CD4-positive, alpha-beta T cell treated with Interleukin-17A for 4 hours (primary cell): ENCODE results near the gene GOLGA6C.
"Not testable (repeated sequence)": the region's sequence is repeated elsewhere in the genome, so short reads cannot be mapped to it uniquely, and the experiment has no call there.

ENCODE experiments used
- DNase-seq: peaks from one replicate; pipeline ENCODE4 v3.0.0-alpha.2; 2020; ENCODE audit warnings: mixed read lengths

Gene GOLGA6C

DNA sequence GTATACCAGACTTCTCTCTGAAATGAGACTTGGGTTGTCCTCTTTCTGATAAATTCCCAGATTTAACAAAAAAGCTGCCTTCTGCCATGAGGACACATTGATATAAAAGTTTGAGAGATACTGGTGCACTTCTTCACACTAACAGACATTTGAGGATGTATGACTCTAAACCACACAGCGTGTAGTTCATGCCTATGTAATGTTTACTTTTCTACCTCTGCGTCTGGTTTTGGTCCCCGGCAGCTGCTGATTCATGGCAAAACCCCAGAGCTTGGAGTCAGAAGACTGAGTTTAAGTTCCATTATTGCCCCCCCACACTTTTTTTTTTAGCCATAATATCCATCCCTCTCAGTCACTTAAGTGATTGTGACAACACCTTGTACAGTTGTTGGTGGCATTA, 1.7 kb downstream of the GOLGA6C start:
- DNase-seq: not testable (repeated sequence)

DNA sequence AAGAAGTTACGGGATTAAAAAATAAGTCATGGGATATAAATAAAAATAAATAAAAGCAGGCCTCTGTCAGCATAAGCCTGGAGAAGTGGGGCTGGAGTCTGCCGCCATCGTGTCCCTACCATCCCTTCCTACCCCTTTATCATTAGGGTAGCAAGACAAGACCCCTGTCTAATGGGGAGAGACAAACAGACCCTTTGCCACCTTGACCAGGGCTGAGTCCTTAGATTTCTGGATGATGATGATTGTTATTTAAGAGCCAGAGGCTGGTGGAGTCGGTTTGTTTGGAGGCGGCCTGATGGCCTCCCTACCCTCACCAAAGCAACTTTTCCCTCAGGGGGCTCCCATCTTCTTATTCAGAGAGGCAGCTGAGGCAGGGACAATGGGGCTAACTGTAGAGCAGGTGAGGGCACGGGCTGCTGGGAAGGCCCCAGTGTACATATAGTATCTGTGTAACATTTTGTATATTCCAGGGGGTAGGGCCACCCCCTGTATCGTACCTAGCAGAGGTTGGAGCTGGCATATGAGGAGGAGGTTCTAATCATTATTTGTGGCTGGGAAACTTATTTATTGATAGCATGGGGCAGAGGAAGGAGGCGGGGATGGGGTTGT, 15.7 kb downstream of the GOLGA6C start:
- DNase-seq: not testable (repeated sequence)

DNA sequence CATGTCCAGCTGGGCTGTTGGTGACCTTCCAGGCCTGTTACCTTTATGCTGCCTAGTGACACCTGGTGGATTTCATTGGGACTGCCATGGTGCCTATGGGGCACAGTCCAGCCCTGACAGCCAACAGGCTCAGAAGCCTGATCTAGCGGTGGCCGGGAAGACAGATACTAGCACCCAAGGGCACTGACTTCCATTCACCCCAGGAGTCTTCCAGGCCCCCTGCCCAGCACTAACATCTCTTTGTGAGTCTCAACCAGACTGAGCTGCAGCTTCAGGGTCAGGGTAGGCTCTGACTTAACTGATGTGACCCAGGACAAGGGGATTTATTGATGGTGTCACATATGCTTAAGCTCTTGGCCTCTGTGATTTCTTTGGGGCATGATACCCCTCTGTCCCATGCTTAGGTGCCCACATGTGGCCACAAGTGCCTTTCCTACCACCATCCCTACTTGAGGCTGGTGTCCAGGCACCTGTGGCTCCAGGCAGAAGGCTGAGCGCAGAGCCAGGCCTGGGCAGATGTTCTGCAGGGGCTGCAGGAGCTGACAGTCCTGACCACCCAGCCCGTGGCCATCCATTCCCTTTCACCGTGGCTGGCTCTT, 16.5 kb downstream of the GOLGA6C start:
- DNase-seq: peak; percentile 27

DNA sequence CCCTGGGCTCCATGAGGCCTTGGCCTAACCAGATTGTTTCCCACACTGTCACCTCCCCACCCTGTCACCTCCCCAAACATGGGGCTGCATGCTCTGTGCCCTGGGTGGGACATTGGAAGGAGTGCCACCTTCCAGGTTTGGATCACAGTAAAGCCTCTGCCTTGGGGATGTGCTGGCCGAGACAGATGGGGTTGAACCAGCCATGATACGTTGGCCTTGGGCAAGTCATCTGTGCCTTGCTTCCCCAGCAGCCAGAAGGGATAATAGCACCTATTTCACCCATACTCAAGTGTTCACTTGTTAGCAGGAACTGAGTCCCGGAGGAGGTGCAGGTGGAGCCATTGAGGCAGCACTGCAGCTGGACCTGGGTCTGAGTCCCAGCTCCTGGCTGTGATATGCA, 17.5 kb downstream of the GOLGA6C start:
- not testable (repeated sequence) for DNase-seq

DNA sequence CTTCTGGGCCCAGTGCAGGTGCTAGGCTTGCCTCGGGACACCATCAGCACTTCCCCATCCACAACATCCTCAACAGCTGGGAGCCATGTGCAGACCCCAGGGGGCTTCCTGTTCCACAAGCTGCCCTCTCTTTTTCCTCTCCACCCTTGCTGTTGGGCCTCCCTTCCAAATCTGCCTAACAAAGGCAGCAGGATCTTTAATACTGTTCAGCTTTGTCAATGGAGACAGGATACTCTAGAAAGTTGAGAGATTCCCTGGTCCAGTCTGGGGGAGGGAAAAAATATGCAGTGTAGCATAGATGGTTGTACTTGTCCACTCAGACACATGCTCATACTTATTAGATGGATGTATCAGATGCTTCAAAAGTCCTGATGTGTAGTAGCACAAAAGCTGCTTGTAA, 20.4 kb downstream of the GOLGA6C start:
- not testable (repeated sequence) for DNase-seq

DNA sequence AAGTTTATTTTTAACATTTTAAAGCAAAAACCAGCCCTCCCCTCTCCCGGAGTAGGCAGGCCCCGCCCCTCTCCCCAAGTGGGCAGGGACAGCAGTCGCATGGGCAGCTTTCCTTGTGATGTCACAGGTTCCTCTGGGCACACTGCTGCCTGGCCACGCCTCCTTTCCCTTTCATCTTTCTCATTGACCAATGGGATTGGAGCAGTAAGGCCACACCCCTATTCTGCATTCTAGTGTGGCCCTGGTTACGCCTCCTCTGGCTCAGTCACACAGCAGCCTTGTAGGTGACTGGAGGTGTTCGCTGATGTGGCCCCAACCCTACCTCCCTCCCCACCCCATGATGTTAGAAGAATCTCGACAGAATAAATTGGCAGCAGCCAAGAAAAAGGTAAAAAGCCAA, 24.4 kb downstream of the GOLGA6C start, which contains the start of gene GOLGA6D:
TSS of gene GOLGA6D (plus strand) at position 264 of the 400 bp plus-strand sequence. CDS start at position 305, 41 bp downstream.
- not testable (repeated sequence) for DNase-seq

DNA sequence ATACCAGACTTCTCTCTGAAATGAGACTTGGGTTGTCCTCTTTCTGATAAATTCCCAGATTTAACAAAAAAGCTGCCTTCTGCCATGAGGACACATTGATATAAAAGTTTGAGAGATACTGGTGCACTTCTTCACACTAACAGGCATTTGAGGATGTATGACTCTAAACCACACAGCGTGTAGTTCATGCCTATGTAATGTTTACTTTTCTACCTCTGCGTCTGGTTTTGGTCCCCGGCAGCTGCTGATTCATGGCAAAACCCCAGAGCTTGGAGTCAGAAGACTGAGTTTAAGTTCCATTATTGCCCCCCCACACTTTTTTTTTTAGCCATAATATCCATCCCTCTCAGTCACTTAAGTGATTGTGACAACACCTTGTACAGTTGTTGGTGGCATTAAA, 26.0 kb downstream of the GOLGA6C start:
- DNase-seq: not testable (repeated sequence)

DNA sequence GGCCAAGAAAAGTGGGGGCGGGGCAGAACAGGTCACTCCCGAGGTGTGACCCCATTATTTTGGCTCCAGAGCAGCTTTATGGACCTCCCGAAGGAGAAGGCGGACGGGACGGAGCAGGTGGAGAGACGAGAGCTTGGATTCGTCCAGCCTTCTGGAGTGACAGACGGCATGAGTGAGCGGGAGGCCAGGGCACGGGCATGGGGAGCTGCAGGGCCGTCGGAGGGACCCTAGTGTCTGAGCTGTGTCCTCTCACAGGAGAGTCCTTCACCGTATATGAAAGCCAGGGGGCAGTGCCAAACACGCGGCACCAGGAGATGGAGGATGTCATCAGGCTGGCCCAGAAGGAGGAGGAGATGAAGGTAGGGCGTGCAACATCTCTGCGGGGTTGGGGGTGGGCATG, 35.5 kb downstream of the GOLGA6C start:
- DNase-seq: not testable (repeated sequence)

DNA sequence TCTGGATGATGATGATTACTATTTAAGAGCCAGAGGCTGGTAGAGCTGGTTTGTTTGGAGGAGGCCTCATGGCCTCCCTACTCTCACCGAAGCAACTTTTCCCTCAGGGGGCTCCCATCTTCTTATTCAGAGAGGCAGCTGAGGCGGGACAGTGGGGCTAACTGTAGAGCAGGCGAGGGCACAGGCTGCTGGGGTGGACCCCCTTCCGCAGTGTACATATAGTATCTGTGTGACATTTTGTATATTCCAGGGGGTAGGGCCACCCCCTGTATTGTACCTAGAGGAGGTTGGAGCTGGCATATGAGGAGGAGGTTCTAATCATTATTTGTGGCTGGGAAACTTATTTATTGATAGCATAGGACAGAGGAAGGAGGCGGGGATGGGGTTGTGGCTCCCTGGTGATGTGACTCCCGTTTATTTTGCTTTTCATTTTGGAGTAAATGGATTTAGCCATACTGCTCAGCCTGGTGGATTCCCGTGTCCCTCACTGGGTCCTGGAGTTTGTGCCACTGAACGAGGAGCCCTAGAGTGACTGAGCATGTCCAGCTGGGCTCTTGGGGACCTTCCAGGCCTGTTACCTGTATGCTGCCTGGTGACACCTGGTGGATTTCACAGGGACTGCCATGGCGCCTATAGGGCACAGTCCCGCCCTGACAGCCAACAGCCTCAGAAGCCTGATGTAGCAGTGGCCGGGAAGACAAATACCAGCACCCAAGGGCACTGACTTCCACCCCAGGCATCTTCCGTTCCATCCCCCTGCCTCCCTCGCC, 40.6 kb downstream of the GOLGA6C start:
- not testable (repeated sequence) for DNase-seq

DNA sequence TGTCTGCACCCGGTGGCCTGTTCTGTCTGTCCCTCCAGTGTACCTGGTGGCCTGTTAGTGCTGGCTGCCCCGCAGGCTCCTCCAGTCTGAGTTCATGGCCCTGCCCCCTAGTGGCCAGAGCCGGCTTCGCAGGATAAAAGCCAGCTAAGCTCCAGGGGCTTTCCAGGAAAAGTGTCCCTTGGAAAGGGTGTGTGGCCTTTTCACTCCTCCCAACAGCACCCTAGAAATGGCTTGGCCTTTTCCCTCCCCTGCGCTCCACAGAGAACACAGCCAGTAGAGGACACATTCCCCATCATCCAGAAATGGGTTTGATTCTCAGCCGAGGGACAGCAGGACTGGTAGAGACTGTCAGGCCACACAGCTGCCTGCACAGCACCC, 41.2 kb downstream of the GOLGA6C start:
- DNase-seq: peak; percentile 18

DNA sequence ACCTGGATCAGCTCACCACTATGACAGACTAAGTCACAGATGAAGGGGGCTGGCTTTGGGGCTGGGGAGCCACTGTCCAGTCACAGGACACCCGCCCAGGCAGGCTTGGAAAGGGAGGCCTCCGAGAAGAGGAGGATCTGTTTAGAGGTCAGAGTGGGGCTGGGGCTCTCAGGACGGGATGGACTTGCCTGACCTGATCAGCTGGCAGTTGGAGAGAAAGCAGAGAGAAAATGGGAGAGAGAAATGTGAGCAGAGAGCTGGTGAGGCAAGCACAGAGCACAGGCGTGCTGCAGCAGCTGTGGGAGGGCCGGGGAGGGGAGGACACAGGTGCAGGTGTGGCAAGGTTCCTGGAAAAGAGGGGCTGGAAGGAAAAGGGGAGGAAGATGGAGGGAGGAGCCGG, 41.9 kb downstream of the GOLGA6C start:
- not testable (repeated sequence) for DNase-seq

DNA sequence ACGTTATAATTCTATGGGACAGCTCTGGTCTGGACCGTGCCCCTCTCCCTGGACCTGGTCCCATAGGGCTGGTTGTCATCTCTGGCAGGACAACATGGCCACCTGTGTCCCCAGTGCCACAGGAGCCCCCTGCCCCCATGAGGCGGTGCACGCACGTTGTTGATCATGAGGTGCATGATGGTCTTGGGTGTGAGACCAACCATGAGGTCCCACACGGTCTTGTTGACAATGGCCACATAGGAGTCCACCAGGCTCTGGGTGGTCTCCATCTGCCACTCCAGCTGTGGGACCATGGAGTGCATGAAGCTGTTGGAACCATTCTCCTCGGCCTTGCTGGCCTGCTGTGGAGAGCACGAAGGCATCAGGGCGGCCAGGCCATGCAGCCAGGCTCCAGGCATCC, 44.2 kb downstream of the GOLGA6C start:
- no peak for DNase-seq

DNA sequence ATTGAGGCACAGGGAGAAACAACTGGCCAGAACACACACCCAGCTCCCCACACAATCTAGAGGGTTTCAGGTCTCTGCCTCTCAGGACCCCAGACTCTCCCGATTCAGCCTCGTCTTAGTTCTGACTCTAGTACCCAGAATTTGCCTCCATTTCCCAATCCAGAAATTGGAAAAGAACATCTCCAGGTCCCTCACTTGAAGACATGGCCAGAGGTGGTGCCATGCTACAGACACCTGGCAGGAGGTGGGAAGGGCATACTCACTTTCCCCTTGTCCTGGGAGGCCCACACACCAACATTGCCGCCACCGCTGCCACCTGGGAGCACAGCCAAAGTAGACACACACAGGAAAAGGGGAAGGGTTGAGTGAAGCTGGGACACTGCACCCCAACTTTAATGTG, 44.6 kb downstream of the GOLGA6C start:
- not testable (repeated sequence) for DNase-seq

DNA sequence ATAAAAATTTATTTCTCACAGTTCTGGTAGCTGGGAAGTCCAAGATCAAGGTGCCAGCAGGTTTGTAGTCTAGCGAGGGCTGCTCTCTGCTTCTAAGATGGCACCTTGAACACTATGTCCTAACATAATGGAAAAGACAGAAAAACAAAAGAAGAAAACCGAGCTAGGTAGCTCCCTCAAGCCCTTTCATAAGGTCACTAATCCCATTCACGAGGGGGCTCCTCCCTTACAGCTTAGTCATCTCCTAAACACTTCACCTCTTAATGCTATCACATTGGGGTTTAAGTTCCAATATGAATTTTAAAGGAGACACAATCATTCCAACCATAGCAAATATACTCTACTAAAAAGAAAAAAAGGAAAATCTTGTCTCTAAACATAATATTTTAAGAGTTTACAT, 48.1 kb downstream of the GOLGA6C start:
- no peak for DNase-seq

DNA sequence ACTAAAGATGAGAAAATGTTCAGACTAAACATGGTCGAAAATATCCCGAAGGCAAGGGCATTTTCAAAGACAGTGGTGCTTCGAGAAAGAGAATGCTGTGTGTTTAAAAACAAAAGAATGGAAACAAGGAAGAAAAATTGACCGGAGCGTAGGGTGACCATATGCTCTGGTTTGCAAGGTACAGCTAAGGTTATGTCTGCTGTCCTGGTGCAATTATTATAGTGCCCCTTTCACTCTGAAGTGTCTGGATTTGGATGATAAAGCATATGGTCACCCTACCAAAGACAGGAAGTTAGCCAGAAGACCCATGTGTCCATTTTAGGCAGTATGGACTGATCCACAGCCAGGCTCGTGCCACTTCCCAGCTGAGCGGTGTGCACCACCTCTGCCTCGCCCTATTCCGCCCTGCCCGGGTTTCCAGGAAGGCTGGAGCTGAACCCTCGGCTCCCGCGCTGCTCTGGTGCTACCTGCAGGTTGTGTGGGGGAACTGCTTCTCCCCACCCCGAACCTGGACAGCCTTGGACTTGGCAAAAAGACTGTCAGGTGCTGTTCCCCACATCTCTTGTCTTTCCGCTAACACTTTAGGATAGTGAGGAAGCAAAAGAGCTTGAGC, 49.8 kb downstream of the GOLGA6C start:
- DNase-seq: peak; percentile 16

DNA sequence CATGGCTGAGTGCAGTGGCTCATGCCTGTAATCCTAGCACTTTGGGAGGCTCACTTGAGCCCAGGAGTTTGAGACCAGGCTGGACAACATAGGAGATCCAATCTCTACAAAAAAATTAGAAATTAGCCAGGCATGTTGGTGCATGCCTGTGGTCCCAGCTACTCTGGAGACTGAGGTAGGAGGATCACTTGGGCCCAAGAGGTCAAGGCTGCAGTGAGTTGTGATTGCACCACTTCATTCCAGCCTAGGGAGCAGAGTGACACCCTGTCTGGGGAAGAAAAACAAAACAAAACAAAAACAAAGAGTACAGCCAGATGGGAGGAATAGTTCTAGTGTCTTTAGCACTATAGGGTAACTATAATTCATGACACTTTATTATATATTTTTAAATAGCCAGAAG, 51.6 kb downstream of the GOLGA6C start:
- DNase-seq: no peak

DNA sequence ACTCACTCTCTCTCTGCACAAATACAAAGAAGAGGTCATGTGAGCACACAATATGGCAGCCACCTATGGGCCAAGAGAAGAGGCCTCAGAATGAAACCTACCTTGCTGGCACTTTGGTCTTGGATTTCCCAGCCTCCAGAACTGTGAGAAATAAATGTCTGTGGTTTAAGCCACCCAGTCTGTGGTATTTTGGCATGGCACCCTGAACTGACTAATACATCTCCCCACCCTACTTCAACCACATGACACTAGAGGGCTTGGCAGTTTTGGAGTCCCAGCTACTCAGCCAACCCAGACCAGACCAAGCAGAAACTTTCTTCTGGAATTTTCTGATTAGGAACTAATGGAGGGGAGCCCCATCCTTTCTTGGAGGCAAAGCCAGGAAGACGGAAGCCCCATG, 54.4 kb downstream of the GOLGA6C start:
- not testable (repeated sequence) for DNase-seq

DNA sequence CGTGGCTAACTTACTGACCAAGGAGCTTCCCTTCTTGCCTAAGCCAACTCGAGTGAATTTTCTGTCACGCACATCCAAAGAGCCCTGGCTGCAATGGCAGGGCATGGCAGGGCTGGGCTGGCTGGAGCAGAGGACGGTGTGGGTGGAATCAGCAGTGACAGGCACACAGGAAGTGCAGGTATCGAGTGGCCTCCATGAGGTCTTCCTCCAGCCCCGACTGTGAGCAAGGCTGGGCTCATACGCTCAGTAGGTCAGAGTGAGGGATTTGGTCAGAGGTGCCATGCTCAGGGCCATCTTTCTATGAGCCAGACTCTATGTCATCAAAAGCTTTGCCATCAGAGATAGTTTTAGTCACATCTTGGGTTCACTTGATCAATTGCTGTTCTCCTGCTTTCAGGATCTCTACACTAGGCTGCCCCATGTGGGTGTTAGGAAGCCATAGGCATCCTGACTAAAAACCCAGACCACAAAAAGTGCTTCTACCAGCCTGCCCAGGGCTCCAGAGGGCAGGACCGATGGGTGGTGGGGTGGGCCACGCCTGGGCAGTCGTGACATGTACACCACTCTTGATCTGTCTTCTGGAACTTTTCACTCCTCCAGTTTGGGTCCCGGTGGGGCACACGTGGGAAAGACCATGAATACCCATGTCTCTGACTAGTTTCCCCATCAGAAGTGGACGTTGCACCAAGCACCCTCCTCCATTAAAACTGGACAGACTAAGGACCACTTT, 55.1 kb downstream of the GOLGA6C start:
- DNase-seq: no peak

DNA sequence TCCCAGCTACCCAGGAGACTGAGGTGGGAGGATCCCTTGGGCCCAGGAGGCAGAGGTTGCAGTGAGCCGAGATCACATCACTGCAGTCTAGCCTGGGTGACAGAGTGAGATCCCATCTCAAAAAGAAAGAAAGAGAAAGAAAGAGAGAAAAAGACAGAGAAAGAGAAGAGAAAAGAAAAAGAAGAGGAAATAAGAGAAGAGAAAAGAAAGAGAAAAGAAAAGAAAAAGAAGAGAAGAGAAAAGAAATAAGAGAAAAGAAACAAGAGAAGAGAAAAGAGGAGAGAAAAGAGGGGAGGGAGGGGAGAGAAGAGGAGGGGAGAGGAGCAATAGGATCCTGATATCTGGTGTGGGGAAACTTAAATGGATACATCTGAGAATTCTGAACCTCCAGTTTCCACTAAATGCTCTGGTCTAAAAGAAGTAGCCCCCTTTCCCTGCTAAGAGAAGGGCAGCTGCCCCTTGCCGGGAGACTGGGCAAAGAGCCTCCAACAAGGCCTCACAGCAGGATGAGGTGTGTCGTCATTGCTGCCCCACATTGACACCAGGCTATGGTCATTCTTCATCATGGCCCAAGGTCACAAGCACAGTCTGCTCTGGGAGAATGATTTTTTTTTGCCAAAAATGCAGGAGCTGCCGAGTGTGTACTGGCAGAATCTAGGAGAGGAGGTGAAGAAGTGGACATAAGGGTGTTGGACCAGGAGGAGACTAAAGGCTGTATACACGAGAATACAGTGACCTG, 56.6 kb downstream of the GOLGA6C start:
- DNase-seq: no peak

DNA sequence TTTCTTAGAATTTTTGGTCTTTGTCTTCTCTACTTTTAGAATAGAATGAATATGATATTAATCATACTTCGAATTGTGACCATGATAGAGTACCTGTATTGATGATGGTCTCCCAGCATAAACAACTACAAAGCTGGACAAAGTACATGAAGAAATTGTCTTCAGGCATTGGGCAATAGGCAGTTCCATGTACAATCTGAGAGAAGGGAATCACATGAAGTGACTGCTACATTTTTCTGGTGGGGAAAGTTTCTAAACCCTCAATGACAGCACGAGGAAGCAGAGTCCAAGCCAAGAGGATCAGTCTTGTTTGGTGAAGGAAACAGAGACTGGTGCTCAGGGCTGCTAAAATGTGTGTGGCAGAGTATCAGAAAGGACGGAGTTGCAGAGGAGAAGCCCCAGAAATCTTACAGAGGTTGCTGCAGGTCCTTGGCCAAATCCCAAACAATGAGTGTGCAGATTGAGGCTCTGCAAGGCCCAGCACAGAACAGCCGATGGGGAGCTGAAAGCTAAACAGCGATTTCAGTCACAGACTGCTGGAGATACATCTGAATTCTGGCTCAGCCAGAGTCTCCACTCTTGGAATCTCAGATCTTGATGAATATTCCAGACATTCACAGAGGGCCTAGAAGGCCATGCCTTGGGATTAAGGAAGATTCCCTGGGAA, 61.2 kb downstream of the GOLGA6C start:
- DNase-seq: not testable (repeated sequence)
